Activated CD4-positive, CD25-positive, alpha-beta regulatory T cell treated with anti-CD3 and anti-CD28 coated beads, Interleukin-2, amount 50 U/mL, for 72 hours (primary cell): ENCODE data around the gene AP1M1.

Source experiments
- DNase-seq: peaks from one replicate; pipeline ENCODE4 v3.0.0; 2021

Gene AP1M1

GRCh38 chr19:16185768-16186123, 12.0 kb upstream of the AP1M1 start:
- no peak for DNase-seq

GRCh38 chr19:16188521-16188920, 9.2 kb upstream of the AP1M1 start:
- no peak for DNase-seq

GRCh38 chr19:16190198-16190597, 7.5 kb upstream of the AP1M1 start:
- DNase-seq, result no peak

- no peak for DNase-seq
Observed at GRCh38 chr19:16190736-16191135, 7.0 kb upstream of the AP1M1 start.

GRCh38 chr19:16191216-16191908, 6.3 kb upstream of the AP1M1 start:
- no peak for DNase-seq

- no peak for DNase-seq
Observed at GRCh38 chr19:16193466-16193865, 4.2 kb upstream of the AP1M1 start.

GRCh38 chr19:16197188-16197621, 506 bp upstream of the AP1M1 start:
- DNase-seq, result no peak

- no peak for DNase-seq
Observed at GRCh38 chr19:16198370-16198651, 600 bp downstream of the AP1M1 start.

- no peak for DNase-seq
Observed at GRCh38 chr19:16199275-16199932, 1.7 kb downstream of the AP1M1 start.

GRCh38 chr19:16200038-16201010, 2.6 kb downstream of the AP1M1 start:
- DNase-seq, result no peak

GRCh38 chr19:16201011-16201391, 3.3 kb downstream of the AP1M1 start:
- no peak for DNase-seq

- DNase-seq, result no peak
Observed at GRCh38 chr19:16202320-16203255, 4.9 kb downstream of the AP1M1 start.

- no peak for DNase-seq
Observed at GRCh38 chr19:16203256-16204004, 5.7 kb downstream of the AP1M1 start.

- no peak for DNase-seq
Observed at GRCh38 chr19:16204005-16204294, 6.2 kb downstream of the AP1M1 start.

- no peak for DNase-seq
Observed at GRCh38 chr19:16205205-16206045, 7.7 kb downstream of the AP1M1 start.

- DNase-seq, result no peak
Observed at GRCh38 chr19:16206046-16206605, 8.4 kb downstream of the AP1M1 start.

- no peak for DNase-seq
Observed at GRCh38 chr19:16206637-16207036, 8.9 kb downstream of the AP1M1 start.

- DNase-seq, result no peak
Observed at GRCh38 chr19:16207063-16207462, 9.4 kb downstream of the AP1M1 start.

GRCh38 chr19:16207490-16208025, 9.8 kb downstream of the AP1M1 start:
- no peak for DNase-seq

- no peak for DNase-seq
Observed at GRCh38 chr19:16208064-16208759, 10.5 kb downstream of the AP1M1 start.
